Omental fat pad (tissue), 4 donors: Measurements from ENCODE around the gene CDH23. TPM values are rescaled to one million over a fixed set of nuclear protein-coding genes. Genes with fewer than 3 reads are reported as not detected.

Experiments used
- ATAC-seq: fragments of 150-250 bp; one replicate; pipeline ENCODE4 v1.9.1; 2016; ENCODE audit warnings: mild to moderate bottlenecking, moderate library complexity; ENCODE audit not compliant: low FRiP score
- DNase-seq: peaks from one replicate; pipeline ENCODE4 v3.0.0-alpha.2; 2019; ENCODE audit warnings: low spot score
- total RNA-seq, 4 donors: library from RNA; depleted of rRNA; stranded (reverse); fragments of >200 nt; gene quantifications; one replicate each; pipeline ENCODE4 v1.1.0, GENCODE V29; 2016
- TF ChIP-seq, protein P1 (sequence below), 3 donors: fragments of 450-650 bp; IDR thresholded peaks; one replicate each; pipeline ENCODE4 v1.5.1; 2016 to 2017; ENCODE audit warnings: antibody characterized with exemption in 3 of 3, mild to moderate bottlenecking in 3 of 3, moderate library complexity in 2 of 3

Gene CDH23
- total RNA-seq, 4 donors from 2014 or later: 25.3 to 41.9 (median 34.4) TPM

DNA sequence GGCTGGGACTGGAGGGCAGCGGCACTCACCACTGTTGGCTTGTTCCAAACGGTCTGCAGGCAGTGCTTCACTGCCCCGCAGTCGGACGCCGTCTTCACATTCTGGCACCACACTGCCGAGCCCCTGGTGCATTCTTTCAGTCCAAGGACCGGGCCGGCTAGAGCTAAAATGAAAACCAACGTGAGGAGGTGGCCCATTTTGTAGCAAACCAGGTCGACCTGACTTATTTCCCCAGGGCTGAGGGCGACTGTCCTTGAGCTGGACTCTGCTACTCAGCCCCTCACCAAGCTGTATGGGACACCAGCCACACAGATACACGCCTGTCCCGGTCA, 437.6 kb downstream of the CDH23 start:
- TF ChIP-seq, protein P1, sequence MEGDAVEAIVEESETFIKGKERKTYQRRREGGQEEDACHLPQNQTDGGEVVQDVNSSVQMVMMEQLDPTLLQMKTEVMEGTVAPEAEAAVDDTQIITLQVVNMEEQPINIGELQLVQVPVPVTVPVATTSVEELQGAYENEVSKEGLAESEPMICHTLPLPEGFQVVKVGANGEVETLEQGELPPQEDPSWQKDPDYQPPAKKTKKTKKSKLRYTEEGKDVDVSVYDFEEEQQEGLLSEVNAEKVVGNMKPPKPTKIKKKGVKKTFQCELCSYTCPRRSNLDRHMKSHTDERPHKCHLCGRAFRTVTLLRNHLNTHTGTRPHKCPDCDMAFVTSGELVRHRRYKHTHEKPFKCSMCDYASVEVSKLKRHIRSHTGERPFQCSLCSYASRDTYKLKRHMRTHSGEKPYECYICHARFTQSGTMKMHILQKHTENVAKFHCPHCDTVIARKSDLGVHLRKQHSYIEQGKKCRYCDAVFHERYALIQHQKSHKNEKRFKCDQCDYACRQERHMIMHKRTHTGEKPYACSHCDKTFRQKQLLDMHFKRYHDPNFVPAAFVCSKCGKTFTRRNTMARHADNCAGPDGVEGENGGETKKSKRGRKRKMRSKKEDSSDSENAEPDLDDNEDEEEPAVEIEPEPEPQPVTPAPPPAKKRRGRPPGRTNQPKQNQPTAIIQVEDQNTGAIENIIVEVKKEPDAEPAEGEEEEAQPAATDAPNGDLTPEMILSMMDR (IDR thresholded peaks at IDR 0.05): no peak
- no peak for DNase-seq
- no peak for ATAC-seq

DNA sequence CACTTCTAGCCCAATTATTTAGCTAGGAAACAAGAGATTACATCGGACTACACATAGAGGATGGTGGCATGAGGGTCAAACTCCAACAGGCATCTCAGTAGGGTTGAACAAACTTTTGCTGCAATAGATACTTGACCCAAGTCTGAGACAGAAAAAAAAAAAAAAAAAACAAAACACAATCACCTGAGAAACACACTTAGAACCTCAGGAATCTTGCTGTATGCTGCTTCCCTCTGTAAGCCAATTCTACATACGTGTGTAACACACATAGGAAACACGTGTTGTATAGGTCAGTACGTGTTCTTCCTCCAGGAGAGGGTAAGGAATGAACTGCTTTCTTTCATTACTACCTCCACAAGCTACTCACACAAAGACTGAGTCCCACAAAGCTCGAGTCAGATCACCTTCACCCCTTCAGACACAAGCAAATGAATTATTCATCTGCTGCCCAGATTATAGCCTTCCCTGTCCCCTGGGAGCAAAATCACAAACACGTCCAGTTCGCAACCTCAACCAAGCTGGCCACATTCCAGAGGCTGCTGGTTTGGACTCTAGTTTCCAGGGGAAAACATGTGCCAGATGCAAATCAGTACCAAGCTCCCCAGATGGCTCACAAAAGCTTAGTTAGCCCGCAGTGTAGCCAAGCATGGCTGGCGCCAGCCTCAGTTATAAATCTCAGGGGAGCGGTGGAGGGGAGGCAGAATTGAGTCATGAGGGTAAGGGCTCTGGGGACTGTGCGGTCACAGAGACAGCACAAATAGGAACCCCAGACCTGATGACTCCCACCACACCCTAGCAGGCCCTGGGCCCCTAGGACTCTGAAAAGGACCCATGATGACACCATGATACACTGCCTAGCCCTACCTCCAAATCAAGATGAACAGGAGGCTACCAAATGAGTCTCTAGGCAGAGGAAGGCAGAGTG, 439.2 kb downstream of the CDH23 start:
- peak; percentile 12 for ATAC-seq
- TF ChIP-seq, protein P1 (IDR thresholded peaks at IDR 0.05): no peak
- DNase-seq: peak; percentile 42

- DNase-seq (no peak), ATAC-seq (peak; percentile 1)
- TF ChIP-seq, protein P1 (IDR thresholded peaks at IDR 0.05): no peak
Measured at GRCh38 chr10:71836596-71836974, 439.9 kb downstream of the CDH23 start.

DNA sequence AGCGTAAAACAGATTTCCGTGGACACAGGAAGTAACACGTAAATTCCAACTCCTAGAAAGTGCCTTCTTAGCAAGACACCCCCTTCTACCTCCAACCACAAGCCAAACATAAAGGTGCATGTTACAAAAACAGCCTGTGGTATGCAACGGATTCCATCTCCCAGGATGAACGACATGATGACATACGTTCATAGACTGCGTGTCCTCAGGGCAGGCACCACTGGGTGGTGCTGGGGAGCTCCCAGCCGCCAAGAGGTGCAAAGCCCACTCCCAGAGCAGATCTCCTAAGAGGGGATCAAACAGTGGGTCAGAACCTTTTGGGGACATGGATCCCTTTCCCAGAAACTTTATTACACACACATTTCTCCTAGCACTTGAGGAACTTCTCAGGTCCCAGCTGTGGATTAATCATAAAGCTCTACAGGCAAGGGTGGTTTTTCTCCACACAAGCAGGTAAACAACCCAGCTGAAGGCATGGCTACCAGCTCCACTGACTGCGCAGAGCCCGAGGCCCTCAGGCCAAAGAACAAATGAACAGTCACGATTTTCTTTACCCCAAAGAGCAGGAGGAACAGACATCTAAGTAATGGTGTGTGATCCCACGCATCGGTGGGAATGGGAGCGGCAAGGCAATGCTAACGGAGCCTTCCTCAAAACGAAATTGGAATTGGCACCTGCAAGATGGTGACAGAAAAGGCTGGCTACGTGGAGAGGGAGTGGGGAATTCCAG, 440.5 kb downstream of the CDH23 start:
- TF ChIP-seq, protein P1 (IDR thresholded peaks at IDR 0.05): no peak
- no peak for DNase-seq
- ATAC-seq: no peak

- TF ChIP-seq, protein P1 (IDR thresholded peaks at IDR 0.05): no peak
- no peak for DNase-seq
- peak; percentile 18 for ATAC-seq
Measured at GRCh38 chr10:71838264-71839211, 441.8 kb downstream of the CDH23 start.

DNA sequence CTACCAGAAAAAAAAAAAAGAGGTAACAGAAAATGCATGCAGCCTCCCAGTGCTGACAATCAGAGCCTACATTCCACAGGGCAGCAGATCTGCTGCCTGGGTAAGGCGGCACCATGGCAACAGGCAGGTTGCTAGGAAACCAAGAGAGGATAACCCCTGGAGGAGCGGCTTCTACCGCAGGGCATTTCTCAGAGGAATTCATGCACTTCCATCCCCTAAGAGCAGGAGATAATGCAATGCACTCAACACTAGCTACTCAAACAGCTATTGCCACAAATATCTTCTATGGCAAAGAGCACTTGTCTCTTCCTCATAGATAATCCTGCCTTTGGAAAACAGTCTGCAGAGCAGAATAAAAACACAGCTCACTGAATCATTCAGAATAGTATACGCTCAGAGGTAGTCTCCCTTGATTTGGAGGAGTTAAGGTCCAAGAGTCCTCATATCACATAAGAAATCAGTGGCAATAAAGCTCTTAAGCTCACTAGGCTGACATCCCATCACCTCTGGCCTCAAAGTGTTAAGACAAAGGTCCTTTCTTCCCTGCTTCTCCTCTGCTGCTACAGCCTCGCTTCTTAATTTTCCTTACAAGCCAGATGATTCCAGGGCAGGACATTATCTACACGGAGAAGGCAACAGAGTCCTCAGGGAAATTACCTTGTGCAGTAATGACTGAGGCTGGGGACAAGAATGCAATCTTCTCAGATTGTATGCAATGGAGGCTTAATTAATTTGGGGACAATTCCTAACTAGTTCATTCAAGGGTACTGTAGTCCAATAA, 443.6 kb downstream of the CDH23 start:
- ATAC-seq (peak; percentile 55), DNase-seq (peak; percentile 75)
- TF ChIP-seq, protein P1 (IDR thresholded peaks at IDR 0.05): no peak
